Measurements from ENCODE around the gene TMEFF1.

Gene TMEFF1

DNA sequence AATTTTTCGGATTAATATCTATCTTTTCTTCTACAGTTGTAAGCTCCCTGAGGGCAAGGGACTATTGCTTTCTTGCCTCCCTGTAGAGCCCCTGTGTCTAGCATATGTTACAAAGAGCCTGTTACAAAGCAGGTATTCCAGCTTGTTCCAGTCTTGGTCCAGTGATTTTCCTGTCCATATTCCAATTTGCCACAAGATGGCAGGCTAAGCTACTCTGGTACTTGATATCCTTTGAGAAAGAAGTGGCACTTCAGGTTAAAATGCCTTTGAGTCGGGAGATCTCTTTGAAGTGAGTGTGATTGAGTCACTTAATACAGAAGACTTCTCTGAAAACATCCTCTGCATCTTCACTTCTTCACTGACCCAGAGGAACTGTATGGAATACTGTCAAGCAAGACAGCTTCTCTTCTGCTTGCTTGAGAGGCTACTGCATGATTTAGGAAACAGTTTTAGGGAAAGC, 129.4 kb downstream of the TMEFF1 start:
- no peak for DNase-seq (ENCODE audit: low read depth in 2 of 2)

DNA sequence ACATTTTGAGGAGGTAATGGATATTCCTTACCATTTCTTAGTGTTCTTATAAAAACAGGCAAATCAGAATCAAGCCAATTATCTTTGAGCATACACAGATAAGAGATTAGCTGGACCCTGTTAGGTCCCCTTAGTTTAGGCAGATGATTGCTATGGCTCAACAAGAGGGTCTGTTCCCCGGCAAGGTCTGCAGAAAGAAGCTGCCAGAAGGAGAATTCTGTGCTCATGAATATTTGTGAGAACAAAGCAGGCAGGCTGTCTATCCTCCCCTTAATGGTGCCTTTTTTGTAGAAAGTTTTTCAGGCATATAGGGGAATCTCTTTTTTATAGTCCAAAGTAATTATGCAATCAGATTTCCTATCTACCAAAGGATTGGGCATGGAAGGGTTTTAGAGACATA, 132.5 kb downstream of the TMEFF1 start:
- no peak for DNase-seq (ENCODE audit: low read depth in 2 of 2)

DNA sequence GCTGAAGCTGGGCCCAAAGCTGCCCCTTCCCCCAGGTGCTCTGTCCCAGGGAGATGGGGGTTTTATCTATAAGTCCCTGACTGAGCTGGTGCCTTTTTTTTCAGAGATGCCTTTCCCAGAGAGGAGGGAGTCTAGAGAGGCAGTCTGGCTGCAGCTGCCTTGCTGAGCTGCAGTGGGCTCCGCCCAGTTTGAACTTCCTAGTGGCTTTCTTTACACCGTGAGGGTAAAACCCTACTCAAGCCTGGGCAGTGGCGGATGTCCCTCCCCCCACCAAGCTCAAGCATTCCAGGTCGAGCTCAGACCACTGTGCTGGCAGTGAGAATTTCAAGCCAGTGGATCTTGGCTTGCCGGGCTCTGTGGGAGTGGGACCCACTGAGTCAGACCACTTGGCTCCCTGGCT, 146.2 kb downstream of the TMEFF1 start:
- DNase-seq (ENCODE audit: low read depth in 2 of 2) = no peak

DNA sequence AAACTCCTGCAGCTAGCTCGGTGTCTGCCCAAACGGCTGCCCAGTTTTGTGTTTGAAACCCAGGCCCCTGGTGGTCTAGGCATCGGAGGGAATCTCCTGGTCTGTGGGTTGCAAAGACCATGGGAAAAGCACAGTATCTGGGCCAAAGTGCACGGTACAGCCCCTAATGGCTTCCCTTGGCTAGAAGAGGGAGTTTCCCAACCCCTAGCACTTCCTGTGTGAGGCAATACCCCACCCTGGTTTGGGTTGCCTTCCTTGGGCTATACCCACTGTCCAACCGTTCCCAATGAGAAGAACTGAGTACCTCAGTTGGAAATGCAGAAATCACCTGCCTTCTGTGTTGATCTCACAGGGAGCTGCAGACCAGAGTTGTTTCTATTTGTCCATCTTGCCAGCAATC, 146.7 kb downstream of the TMEFF1 start:
- DNase-seq (ENCODE audit: low read depth in 2 of 2) = no peak

DNA sequence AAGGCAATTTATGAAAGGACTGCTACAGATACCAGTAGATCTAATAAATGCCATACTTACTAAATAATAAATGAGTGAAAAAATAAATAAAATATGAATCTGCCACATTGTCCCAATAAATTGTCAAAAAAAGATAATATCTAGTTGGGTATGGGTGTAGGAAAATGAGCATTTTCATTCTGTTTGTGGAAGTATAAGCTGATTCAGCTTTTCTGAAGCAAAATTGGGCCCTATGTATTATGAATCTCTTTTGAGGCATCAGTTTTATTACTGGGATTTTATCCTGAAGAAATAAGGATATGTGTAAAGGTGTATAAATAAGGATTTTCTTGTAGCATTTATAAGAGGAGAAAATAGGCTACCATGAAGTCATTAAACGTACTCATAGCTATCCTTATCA, 151.0 kb downstream of the TMEFF1 start:
- DNase-seq (ENCODE audit: low read depth in 2 of 2) = no peak

DNA sequence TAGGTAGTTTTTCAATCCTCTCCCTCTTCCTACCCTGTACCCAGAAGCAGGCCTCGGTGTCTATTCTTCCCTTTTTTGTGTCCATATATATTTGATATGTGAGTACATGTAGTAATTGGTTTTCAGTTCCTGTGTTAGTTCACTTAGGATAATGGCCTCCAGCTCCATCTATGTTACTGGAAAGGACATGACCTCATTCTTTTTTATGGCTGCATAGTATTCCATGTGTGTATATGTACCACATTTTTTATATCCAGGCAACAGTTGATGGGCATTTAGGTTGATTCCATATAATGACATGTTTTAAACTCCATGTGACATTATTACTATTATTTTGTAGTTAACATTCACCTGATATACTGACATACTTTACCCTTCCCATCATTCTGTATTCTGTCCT, 154.0 kb downstream of the TMEFF1 start:
- no peak for DNase-seq (ENCODE audit: low read depth in 2 of 2)

Data from stimulated activated CD8-positive, alpha-beta memory T cell treated with anti-CD3 and anti-CD28 coated beads, Interleukin-2, amount 100 ng/mL, for 1 hour (primary cell).